GM21367 (cell line): ENCODE measurements around the gene PAGE2B.
"Not testable (repeated sequence)": the region's sequence is repeated elsewhere in the genome, so short reads cannot be mapped to it uniquely, and the experiment has no call there.

ENCODE experiments used
- ATAC-seq: cut with Tn5 transposase; IDR thresholded peaks from one replicate; pipeline ENCODE4 v1.9.1; 2021; ENCODE audit not compliant: unreplicated experiment

PAGE2B gene

DNA sequence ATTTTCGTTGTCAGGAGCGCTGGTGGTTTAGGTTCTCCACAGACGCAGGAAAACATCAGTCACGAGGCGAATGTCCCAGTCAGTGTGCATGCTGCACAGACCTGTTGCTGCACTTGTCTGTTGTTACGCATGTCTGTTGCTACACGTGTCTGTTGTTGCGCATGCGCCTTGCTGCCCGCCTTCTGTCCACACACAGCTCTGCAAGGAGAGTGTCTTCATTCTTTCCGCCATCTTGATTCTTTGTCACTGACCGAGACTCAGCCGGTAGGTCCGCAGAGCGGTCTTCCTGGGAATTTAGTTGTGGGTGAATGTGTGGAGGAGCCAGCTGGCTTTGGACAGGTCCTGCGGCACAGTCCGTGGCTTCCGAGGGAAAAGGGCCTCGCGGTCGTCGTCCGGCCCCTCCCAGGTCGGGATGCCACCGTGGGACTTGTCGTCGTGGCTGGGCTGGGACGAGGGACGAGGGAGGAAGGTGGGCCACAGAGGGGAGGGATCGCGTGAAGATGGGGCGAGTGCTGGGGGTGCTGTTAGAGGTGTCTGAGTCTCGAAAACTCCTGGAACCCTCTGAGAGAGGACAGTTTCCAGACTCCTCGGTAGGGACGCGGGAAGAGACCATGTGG, at the start of gene PAGE2B:
Gene PAGE2B, plus strand, starts transcription at position 180 of the 617 bp plus-strand sequence. CDS start 1,012 bp downstream, outside the sequence.
- ATAC-seq = no peak

GRCh38 chrX:55026143-55026542, 48.7 kb upstream of the PAGE2B start:
- no peak for ATAC-seq

DNA sequence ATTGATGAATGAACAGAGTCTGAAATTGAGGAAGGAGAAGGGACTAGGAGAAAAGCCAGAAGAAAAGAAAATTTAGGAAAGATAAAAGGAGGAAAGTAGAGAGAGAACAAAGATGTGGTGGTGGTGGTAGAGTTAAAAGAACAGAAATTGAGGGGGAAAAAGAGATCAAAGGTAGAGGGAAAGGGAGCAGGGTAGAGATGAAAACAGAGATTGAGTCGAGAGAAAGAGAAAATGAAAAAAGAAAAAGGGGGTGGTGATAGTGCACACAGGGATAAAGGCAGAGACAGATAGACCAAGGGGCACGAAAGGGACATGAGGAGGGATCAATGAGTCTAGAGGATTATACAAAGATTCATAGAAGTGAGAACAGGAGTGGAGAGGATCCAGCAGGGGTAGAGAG, 48.0 kb upstream of the PAGE2B start:
- no peak for ATAC-seq

GRCh38 chrX:55028040-55028439, 46.8 kb upstream of the PAGE2B start:
- ATAC-seq = no peak

GRCh38 chrX:55028611-55029010, 46.2 kb upstream of the PAGE2B start:
- no peak for ATAC-seq

DNA sequence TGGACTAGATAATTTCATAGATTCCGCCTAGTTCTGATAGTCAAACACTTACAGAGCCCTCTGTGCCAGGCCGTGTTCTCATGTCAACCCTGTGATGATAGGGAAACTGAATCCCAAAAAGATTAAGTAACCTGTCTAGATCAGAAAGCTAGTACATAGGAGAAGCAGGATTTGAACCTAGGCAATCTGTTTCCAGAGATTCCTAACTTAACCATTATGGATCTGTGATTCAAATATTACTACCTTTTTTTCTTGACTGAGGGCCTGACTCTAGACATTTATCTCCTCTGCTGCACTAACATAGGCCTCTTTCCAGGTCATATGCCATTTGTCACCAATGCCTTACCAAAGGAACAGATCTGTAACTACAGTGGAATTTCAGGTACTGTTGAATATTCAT, 45.5 kb upstream of the PAGE2B start:
- no peak for ATAC-seq

- no peak for ATAC-seq
Measured at GRCh38 chrX:55030271-55031205, 44.3 kb upstream of the PAGE2B start, which contains the start of gene ALAS2. Gene ALAS2 (minus strand): TSS chrX:55030977. CDS start chrX:55026000, 4,977 bp downstream.

DNA sequence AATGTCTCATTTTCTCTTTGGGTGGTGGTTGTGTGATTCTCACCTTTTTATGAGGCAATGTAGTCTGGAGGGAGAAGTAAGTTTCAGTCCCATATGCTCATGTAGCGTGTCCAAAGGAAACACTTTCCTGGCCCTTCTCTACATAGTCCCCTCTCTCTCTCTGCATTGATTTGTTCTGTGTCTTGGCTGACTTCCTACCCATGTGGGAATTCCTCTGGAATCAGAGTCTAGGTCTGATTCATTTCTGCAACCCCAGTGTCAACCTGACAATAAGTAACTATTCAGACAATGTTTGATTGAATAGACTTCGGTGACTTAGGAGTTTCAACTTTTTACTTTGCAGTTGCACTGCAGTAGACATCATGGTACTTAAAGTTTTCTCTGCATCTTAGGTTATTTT, 41.4 kb upstream of the PAGE2B start:
- no peak for ATAC-seq

DNA sequence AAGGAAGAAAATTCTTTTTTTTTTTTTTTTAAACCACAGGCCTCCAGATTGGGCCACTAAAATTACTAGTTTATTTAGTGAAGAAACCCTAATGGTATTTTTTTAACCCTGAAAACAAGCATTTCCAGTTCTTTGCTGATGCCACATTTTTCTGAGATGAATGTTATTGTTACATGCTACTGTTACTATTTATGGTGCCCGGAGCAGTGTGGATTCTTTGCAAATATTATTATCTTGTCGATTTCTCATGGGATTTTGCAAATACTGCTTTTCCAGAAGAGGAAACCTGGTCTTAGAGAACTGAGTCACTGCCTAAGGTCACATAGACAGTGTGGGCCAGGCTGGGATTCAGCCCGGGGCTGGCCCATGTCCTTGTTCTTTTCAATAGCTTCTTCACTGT, 35.4 kb upstream of the PAGE2B start:
- no peak for ATAC-seq

GRCh38 chrX:55041514-55041913, 33.3 kb upstream of the PAGE2B start:
- ATAC-seq = no peak

DNA sequence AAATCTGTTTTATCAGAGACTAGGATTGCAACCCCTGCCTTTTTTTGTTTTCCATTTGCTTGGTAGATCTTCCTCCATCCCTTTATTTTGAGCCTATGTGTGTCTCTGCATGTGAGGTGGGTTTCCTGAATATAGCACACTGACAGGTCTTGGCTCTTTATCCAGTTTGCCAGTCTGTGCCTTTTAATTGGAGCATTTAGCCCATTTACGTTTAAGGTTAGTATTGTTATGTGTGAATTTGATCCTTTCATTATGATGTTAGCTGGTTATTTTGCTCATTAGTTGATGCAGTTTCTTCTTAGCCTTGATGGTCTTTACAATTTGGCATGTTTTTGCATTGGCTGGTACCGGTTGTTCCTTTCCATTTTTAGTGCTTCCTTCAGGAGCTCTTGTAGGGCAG, 24.2 kb upstream of the PAGE2B start:
- ATAC-seq = not testable (repeated sequence)

- ATAC-seq = no peak
Measured at GRCh38 chrX:55056820-55057674, 17.8 kb upstream of the PAGE2B start.

DNA sequence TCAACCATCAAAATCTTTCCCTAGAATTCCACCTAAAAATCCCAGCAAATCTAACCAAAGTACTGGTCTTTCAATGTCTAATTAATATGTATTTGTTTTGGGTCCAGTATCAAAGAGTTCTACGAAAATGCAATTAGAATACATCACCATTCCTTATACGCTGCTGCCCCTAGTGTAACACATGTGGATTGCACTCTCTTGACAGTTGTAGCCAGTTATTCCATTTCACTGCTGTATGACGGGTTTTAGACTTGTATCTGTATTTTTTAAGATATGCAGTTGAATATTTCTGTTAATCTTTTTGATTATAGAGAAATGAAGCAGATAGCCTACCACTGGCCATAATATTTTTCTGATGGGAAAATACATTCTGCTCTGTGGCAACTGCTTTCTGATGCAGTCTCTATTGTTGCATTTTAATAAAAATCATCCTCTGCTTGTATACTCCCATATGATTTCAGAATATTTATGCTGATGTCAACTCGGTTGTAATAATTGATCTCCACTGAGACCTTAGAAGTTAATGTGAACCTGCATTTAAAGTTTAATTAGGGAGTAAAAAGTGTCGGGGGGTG, 17.1 kb upstream of the PAGE2B start:
- no peak for ATAC-seq

DNA sequence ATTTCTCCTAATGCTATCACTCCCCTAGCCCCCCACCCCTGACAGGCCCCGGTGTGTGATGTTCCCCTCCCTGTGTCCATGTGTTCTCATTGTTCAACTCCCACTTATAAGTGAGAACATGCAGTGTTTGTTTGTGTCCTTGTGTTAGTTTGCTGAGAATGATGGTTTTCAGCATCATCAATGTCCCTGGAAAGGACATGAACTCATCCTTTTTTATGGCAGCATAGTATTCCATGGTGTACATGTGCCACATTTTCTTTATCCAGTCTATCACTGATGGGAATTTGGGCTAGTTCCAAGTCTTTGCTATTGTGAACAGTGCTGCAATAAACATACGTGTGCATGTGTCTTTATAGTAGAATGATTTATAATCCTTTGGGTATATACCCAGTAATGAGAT, 7.7 kb upstream of the PAGE2B start:
- ATAC-seq = not testable (repeated sequence)

GRCh38 chrX:55072286-55072685, 2.5 kb upstream of the PAGE2B start:
- ATAC-seq = no peak

DNA sequence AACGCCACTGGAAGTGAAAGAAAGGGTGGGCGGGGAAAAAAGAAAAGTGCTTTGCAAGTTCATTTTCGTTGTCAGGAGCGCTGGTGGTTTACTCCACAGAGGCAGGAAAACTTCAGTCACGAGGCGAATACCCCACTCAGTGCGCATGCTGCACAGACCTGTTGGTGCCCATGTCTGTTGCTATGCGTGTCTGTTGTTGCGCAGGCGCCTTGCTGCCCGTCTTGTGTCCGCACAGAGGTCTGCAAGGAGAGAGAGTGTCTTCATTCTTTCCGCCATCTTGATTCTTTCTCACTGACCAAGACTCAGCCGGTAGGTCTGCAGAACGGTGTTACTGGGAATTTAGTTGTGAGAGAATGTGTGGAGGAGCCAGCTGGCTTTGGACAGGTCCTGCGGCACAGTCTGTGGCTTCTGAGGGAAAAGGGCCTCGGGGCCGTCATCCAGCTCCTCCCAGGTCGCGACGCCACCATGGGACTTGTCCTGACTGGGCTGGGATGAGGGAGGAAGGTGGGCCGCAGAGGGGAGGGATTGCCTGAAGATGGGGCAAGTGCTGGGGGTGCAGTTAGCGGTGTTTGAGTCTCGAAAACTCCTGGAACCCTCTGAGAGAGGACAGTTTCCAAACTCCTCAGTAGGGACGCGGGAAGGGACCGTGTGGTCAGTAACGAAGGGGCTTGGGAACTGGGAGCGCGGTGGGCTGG, 14.1 kb downstream of the PAGE2B start, which contains the start of gene PAGE2:
Gene PAGE2, plus strand, starts transcription at position 224 of the 695 bp plus-strand sequence. CDS start 1,003 bp downstream, outside the sequence.
- no peak for ATAC-seq

DNA sequence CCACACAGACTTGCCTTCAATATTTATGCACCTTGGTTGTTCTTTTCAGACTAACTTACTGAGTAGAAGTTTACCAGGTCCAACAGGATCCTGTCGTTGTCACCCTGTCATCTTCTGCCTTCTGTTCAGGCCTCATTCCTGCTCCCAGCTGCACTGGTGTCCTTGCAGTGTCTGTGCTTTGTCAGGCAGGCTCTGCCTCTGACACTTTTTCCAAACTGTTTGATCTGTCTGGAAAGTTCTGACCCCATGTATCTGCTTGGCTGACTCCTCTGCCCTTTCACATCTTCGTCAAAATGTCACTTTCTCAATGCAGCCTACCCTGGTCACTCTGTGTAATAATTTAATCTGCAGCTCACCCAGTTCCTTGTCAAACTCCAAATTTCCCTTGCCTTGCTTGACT, 23.9 kb downstream of the PAGE2B start:
- no peak for ATAC-seq

DNA sequence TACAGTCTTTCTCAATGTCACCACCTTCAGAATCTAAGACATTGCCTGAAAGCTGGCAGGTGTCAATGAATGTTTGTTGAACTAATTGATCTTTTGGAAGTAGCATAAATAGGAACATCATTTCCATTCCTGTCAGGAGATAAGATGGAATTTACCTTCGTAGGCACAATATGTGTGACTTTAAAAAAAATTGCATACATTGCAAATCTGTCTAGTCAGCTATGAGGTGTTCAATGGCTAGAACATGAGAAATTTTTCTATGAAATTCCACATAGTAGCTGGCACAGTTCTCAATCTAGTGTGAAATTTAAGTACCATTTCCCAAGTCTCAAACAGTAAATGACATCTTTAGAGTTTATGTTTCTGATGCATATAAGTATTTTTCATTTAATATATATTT, 24.3 kb downstream of the PAGE2B start:
- no peak for ATAC-seq

DNA sequence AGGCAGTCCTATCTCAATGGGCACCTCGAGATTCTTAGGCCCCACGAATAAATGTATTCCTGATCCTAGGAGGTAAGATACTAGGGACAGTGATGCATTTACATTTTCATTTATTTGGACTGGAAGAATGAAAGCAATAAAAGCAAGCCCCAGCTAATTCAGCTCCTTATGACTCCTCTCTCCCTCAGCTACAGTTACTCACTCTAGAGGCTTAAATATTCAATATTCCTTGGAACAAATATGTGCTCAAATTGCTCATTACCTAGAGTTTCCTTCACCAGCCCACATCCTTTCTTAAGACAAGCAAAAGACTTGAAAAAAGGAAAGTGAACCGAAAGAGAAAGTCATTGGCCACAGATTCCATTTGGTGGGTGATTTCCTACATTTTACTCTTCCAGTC, 27.9 kb downstream of the PAGE2B start:
- no peak for ATAC-seq

DNA sequence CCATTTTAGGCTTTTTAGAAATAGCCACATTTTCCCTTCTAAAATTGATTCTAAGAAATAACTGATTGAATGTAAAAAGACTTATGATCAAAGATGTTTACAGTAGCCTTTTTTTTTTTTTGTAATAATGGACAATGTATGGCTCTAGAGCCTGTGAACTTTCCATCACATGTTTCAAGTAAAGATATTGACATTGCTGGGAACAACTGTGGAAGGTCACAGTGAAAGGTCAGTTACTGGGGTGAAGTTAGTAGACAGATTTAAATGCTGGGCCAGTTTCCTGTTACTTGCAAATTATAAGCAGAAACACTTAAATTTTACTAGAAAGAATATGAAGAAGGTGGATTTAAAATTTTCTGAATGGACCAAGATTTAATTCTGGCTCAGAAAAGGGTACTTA, 32.4 kb downstream of the PAGE2B start:
- ATAC-seq = no peak
